CD14-positive monocyte (primary cell): ENCODE results near the gene FOXM1. TPM values are rescaled to one million over a fixed set of nuclear protein-coding genes. Genes with fewer than 3 reads are reported as not detected.

Experiments
- DNase-seq, 3 donors: peaks; one replicate each; pipeline ENCODE4 v3.0.0-alpha.2; 2011 to 2022
- H2AFZ ChIP-seq: 2 replicates; pipeline ENCODE4 v1.6.0; 2012; ENCODE audit warnings: mild to moderate bottlenecking, low read depth, low read length, inconsistent platforms; ENCODE audit not compliant: insufficient read depth, poor library complexity, severe bottlenecking
- H3K27ac ChIP-seq, 2 donors: 1 replicate in 1 of 2; 2 replicates in 1 of 2; pipeline ENCODE4 v1.5.1; 2012 to 2013; ENCODE audit warnings: low read length in 2 of 2, control low read depth in 1 of 2, inconsistent platforms in 1 of 2, low read depth in 1 of 2, mild to moderate bottlenecking in 1 of 2
- H3K27me3 ChIP-seq, 2 donors: one replicate each; pipeline versions ENCODE4 v1.6.0 to v1.6.1; 2011 to 2013; ENCODE audit warnings: low read length in 2 of 2; ENCODE audit not compliant: control insufficient read depth in 2 of 2, insufficient read depth in 2 of 2
- H3K36me3 ChIP-seq, 2 donors: replicated peaks in 1 of 2; 1 replicate in 1 of 2; 2 replicates in 1 of 2; pipeline versions ENCODE4 v1.5.1 to v1.6.1; 2012 to 2013; ENCODE audit warnings: low read length in 2 of 2, control low read depth in 1 of 2, inconsistent platforms in 1 of 2, mild to moderate bottlenecking in 1 of 2; ENCODE audit not compliant: insufficient read depth in 2 of 2, control insufficient read depth in 1 of 2
- H3K4me1 ChIP-seq, 2 donors: 1 replicate in 1 of 2; 2 replicates in 1 of 2; pipeline versions ENCODE4 v1.5.1 to v1.6.1; 2012 to 2013; ENCODE audit warnings: low read length in 2 of 2, control low read depth in 1 of 2, inconsistent platforms in 1 of 2, mild to moderate bottlenecking in 1 of 2, moderate library complexity in 1 of 2; ENCODE audit not compliant: insufficient read depth in 2 of 2, control insufficient read depth in 1 of 2
- H3K4me2 ChIP-seq: replicated peaks from 2 replicates; pipeline ENCODE3; 2012; ENCODE audit warnings: low read length, moderate library complexity, mild to moderate bottlenecking; ENCODE audit not compliant: poor library complexity, severe bottlenecking; ENCODE audit errors: extremely low read depth
- H3K4me3 ChIP-seq, 3 experiments: fragments of 200-600 bp in 1 of 3; sonication (generic) in 1 of 3; replicated peaks in 1 of 3; 1 replicate in 2 of 3; 2 replicates in 1 of 3; pipeline ENCODE4 v1.5.1; 2011 to 2013; ENCODE audit warnings: low read length in 3 of 3, mild to moderate bottlenecking in 3 of 3, control low read depth in 2 of 3, low read depth in 2 of 3, inconsistent platforms in 1 of 3, moderate library complexity in 1 of 3
- H3K79me2 ChIP-seq: 2 replicates; pipeline ENCODE4 v1.6.0; 2012; ENCODE audit warnings: mild to moderate bottlenecking, control low read depth, inconsistent platforms, low read length, moderate library complexity; ENCODE audit not compliant: insufficient read depth
- H3K9ac ChIP-seq: 2 replicates; pipeline ENCODE4 v1.6.0; 2017; ENCODE audit warnings: low read length, mild to moderate bottlenecking; ENCODE audit not compliant: insufficient read depth, poor library complexity, severe bottlenecking
- H3K9me3 ChIP-seq, 2 donors: replicated peaks in 1 of 2; 1 replicate in 1 of 2; 2 replicates in 1 of 2; pipeline versions ENCODE4 v1.5.1 to v1.6.1; 2012 to 2013; ENCODE audit warnings: low read length in 2 of 2, control low read depth in 1 of 2; ENCODE audit not compliant: control insufficient read depth in 1 of 2, insufficient read depth in 1 of 2
- H4K20me1 ChIP-seq: 2 replicates; pipeline ENCODE4 v1.6.0; 2012; ENCODE audit warnings: mild to moderate bottlenecking, low read length, control low read depth, moderate library complexity; ENCODE audit not compliant: insufficient read depth
- H3K27ac Mint-ChIP-seq, 7 donors: one replicate each; pipeline ENCODE4 v1.8.0; 2020; ENCODE audit warnings: mild to moderate bottlenecking in 7 of 7, mixed read lengths in 7 of 7, moderate library complexity in 6 of 7, inconsistent platforms in 2 of 7
- H3K27me3 Mint-ChIP-seq, 3 donors: one replicate each; pipeline ENCODE4 v1.8.0; 2021 to 2022; ENCODE audit warnings: low read depth in 3 of 3, mild to moderate bottlenecking in 3 of 3, mixed read lengths in 3 of 3, moderate library complexity in 3 of 3, inconsistent platforms in 1 of 3
- H3K36me3 Mint-ChIP-seq, 2 donors: one replicate each; pipeline ENCODE4 v1.8.0; 2020; ENCODE audit warnings: mixed read lengths in 2 of 2, inconsistent platforms in 1 of 2, mild to moderate bottlenecking in 1 of 2
- H3K4me1 Mint-ChIP-seq: one replicate; pipeline ENCODE4 v1.8.0; 2020; ENCODE audit warnings: mild to moderate bottlenecking, mixed read lengths
- H3K4me3 Mint-ChIP-seq, 2 donors: one replicate each; pipeline ENCODE4 v1.8.0; 2020; ENCODE audit warnings: mild to moderate bottlenecking in 2 of 2, mixed read lengths in 2 of 2, moderate library complexity in 1 of 2
- H3K9me3 Mint-ChIP-seq, 7 donors: one replicate each; pipeline ENCODE4 v1.8.0; 2020 to 2022; ENCODE audit warnings: mixed read lengths in 7 of 7, mild to moderate bottlenecking in 6 of 7, moderate library complexity in 6 of 7, inconsistent platforms in 2 of 7
- WGBS: methylation state at CpG from one replicate; pipeline ENCODE4 v1.1.5; 2013; ENCODE audit warnings: missing lambda C conversion rate; ENCODE audit not compliant: insufficient coverage; 5-methylcytosine and 5-hydroxymethylcytosine counted together
- intact Hi-C, 2 donors: fragments of 100-400 bp; cut with micrococcal nuclease; formaldehyde crosslinking; loops; one replicate each; pipeline versions ENCODE4 v1.15.0 to v1.15.1; 2023
- polyA minus RNA-seq: library from RNA; depleted of rRNA, polyadenylated mRNA; stranded (reverse); fragments of >200 nt; gene quantifications from 2 replicates; pipeline ENCODE4 v1.2.3, GENCODE V29; 2012
- polyA plus RNA-seq, 3 donors: library from polyadenylated mRNA; depleted of rRNA in 1 of 3; unstranded in 2 of 3; stranded (reverse) in 1 of 3; fragments of 300-500 nt in 2 of 3; fragments of >200 nt in 1 of 3; fragmentation: Illumina TruSeq in 2 of 3; gene quantifications; 1 replicate in 2 of 3; 2 replicates in 1 of 3; pipeline ENCODE4 v1.2.3, GENCODE V29; 2012 to 2021
- total RNA-seq, 12 experiments: library from RNA in 1 of 12; stranded (reverse) in 1 of 12; fragments of 120-200 nt in 1 of 12; gene quantifications; one replicate each; pipeline ENCODE4 v1.2.4 and lab custom pipeline; 2013 to 2026; ENCODE audit warnings: mixed read lengths in 6 of 12, inconsistent platforms in 1 of 12
- TF ChIP-seq, protein P1 (sequence below): fragments of 200-600 bp; IDR thresholded peaks from one replicate; pipeline ENCODE4 v1.8.0; 2022; ENCODE audit warnings: antibody characterized with exemption, mild to moderate bottlenecking

Gene FOXM1, protein sequence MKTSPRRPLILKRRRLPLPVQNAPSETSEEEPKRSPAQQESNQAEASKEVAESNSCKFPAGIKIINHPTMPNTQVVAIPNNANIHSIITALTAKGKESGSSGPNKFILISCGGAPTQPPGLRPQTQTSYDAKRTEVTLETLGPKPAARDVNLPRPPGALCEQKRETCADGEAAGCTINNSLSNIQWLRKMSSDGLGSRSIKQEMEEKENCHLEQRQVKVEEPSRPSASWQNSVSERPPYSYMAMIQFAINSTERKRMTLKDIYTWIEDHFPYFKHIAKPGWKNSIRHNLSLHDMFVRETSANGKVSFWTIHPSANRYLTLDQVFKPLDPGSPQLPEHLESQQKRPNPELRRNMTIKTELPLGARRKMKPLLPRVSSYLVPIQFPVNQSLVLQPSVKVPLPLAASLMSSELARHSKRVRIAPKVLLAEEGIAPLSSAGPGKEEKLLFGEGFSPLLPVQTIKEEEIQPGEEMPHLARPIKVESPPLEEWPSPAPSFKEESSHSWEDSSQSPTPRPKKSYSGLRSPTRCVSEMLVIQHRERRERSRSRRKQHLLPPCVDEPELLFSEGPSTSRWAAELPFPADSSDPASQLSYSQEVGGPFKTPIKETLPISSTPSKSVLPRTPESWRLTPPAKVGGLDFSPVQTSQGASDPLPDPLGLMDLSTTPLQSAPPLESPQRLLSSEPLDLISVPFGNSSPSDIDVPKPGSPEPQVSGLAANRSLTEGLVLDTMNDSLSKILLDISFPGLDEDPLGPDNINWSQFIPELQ
- 0.31 TPM for total RNA-seq (2013)
- polyA plus RNA-seq (under 1 TPM in 1 of 3 donors, not detected in 2; 0.03 TPM), polyA minus RNA-seq (0.28 and 0.48 TPM in 2 replicates), total RNA-seq (lab: John Stamatoyannopoulos, UW) (0.14 to 26.1 (median 0.60) reads per million in 11 experiments)

- WGBS: 1% methylated on average over 68 of the region's 70 CpGs
- H3K79me2 ChIP-seq: peaks cover 92% of the 10 kb centered on the region
- H3K9me3 ChIP-seq: no peaks in the 10 kb centered on the region
- H3K4me2 ChIP-seq: peak within 1 kb of the TSS; percentile 84
- H3K27me3 Mint-ChIP-seq: peaks cover 0 to 2% (median 0%) of the 10 kb centered on the region in 3 donors
- peaks cover 32% of the 10 kb centered on the region for H3K4me1 Mint-ChIP-seq
- H3K4me3 Mint-ChIP-seq: peak within 1 kb of the TSS; percentile 93 to 98
- H3K27me3 ChIP-seq: no peaks in the 10 kb centered on the region
- DNase-seq: peak; percentile 76 to 83 (median 81)
- no peaks in the 10 kb centered on the region for H3K36me3 ChIP-seq
- H3K27ac ChIP-seq: peak within 1 kb of the TSS; percentile 88 to 96
- H3K36me3 Mint-ChIP-seq: peaks cover 0 to 18% of the 10 kb centered on the region in 2 donors
- H3K27ac Mint-ChIP-seq: peak within 1 kb of the TSS; percentile 84 to 97 (median 95)
- intact Hi-C loops: loop anchor here (2.0 to 5.0 kb wide), 2 partner anchors 14 to 65 kb away; partner anchors contain the start of genes ITFG2 (in 2 of the 2) and TULP3 (in 1 of the 2)
- H3K9ac ChIP-seq: peak within 1 kb of the TSS; percentile 95
- TF ChIP-seq, protein P1, sequence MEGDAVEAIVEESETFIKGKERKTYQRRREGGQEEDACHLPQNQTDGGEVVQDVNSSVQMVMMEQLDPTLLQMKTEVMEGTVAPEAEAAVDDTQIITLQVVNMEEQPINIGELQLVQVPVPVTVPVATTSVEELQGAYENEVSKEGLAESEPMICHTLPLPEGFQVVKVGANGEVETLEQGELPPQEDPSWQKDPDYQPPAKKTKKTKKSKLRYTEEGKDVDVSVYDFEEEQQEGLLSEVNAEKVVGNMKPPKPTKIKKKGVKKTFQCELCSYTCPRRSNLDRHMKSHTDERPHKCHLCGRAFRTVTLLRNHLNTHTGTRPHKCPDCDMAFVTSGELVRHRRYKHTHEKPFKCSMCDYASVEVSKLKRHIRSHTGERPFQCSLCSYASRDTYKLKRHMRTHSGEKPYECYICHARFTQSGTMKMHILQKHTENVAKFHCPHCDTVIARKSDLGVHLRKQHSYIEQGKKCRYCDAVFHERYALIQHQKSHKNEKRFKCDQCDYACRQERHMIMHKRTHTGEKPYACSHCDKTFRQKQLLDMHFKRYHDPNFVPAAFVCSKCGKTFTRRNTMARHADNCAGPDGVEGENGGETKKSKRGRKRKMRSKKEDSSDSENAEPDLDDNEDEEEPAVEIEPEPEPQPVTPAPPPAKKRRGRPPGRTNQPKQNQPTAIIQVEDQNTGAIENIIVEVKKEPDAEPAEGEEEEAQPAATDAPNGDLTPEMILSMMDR: no peak
- no peaks in the 10 kb centered on the region for H3K9me3 Mint-ChIP-seq
- H2AFZ ChIP-seq: peak within 1 kb of the TSS; percentile 98
- H3K4me1 ChIP-seq: peaks cover 30 to 31% of the 10 kb centered on the region in 2 donors
- no peaks in the 10 kb centered on the region for H4K20me1 ChIP-seq
- peak within 1 kb of the TSS; percentile 87 to 99 (median 94) for H3K4me3 ChIP-seq
Observed at GRCh38 chr12:2877047-2877952, at the start of gene FOXM1, which contains the start of gene RHNO1. FOXM1 (minus strand) TSS chr12:2877174; CDS start chr12:2874478, 2,696 bp downstream. RHNO1 (plus strand) TSS chr12:2877223; CDS start chr12:2885367, 8,144 bp downstream.
